Naive thymus-derived CD4-positive, alpha-beta T cell (primary cell): ENCODE data around the gene GBE1. TPM values are rescaled to one million over a fixed set of nuclear protein-coding genes. Genes with fewer than 3 reads are reported as not detected.

Experiments
- ATAC-seq: fragments of 150-1000 bp; cut with Tn5 transposase; 2 replicates; pipeline ENCODE4 v1.10.0; 2021; ENCODE audit warnings: mild to moderate bottlenecking, moderate library complexity
- CTCF ChIA-PET: fragments of 350-600 bp; sonication (Branson Sonifier 250); formaldehyde crosslinking; loops from one replicate; lab custom pipeline; 2021; ENCODE audit warnings: antibody characterized with exemption; lab: Charles Lee
- POLR2A ChIA-PET: fragments of 350-600 bp; sonication (Branson Sonifier 250); formaldehyde crosslinking; loops from one replicate; lab custom pipeline; 2021; ENCODE audit warnings: antibody characterized with exemption, inconsistent platforms; lab: Charles Lee
- DNase-seq, 9 donors: peaks; one replicate each; pipeline versions ENCODE4 v3.0.0 to v3.0.0-alpha.2; 2020 to 2022; ENCODE audit warnings: mixed read lengths in 1 of 9
- H3K27ac ChIP-seq: one replicate; pipeline ENCODE4 v1.7.0; 2013; ENCODE audit warnings: mild to moderate bottlenecking, low read depth, low read length, moderate library complexity
- H3K27me3 ChIP-seq, 2 donors: one replicate each; pipeline ENCODE4 v1.7.0; 2013; ENCODE audit warnings: low read length in 2 of 2, mild to moderate bottlenecking in 2 of 2, moderate library complexity in 2 of 2; ENCODE audit not compliant: control insufficient read depth in 2 of 2, insufficient read depth in 2 of 2
- H3K36me3 ChIP-seq, 3 experiments: 1 replicate in 2 of 3; 2 replicates in 1 of 3; pipeline ENCODE4 v1.7.0; 2013; ENCODE audit warnings: low read length in 3 of 3, mild to moderate bottlenecking in 3 of 3, moderate library complexity in 1 of 3; ENCODE audit not compliant: insufficient read depth in 3 of 3, control insufficient read depth in 2 of 3
- H3K4me1 ChIP-seq, 2 donors: one replicate each; pipeline ENCODE4 v1.7.0; 2013; ENCODE audit warnings: low read length in 2 of 2, mild to moderate bottlenecking in 2 of 2, moderate library complexity in 1 of 2; ENCODE audit not compliant: control insufficient read depth in 2 of 2, insufficient read depth in 2 of 2
- H3K4me3 ChIP-seq: 2 replicates; pipeline ENCODE4 v1.7.0; 2013; ENCODE audit warnings: mild to moderate bottlenecking, low read length
- H3K9me3 ChIP-seq, 3 experiments: 1 replicate in 2 of 3; 2 replicates in 1 of 3; pipeline ENCODE4 v1.7.0; 2013; ENCODE audit warnings: low read length in 3 of 3; ENCODE audit not compliant: control insufficient read depth in 2 of 3
- H3K27ac Mint-ChIP-seq, 9 donors: one replicate each; pipeline ENCODE4 v1.8.0; 2020 to 2022; ENCODE audit warnings: mixed read lengths in 9 of 9, mild to moderate bottlenecking in 8 of 9, moderate library complexity in 5 of 9, inconsistent platforms in 2 of 9
- H3K27me3 Mint-ChIP-seq, 5 donors: one replicate each; pipeline ENCODE4 v1.8.0; 2021 to 2022; ENCODE audit warnings: mixed read lengths in 5 of 5, mild to moderate bottlenecking in 1 of 5
- H3K36me3 Mint-ChIP-seq, 5 donors: one replicate each; pipeline ENCODE4 v1.8.0; 2020 to 2022; ENCODE audit warnings: mixed read lengths in 5 of 5, mild to moderate bottlenecking in 3 of 5, inconsistent platforms in 1 of 5
- H3K4me1 Mint-ChIP-seq, 7 donors: one replicate each; pipeline ENCODE4 v1.8.0; 2020 to 2022; ENCODE audit warnings: mixed read lengths in 7 of 7, mild to moderate bottlenecking in 3 of 7, inconsistent platforms in 1 of 7
- H3K4me3 Mint-ChIP-seq, 10 donors: one replicate each; pipeline ENCODE4 v1.8.0; 2020 to 2022; ENCODE audit warnings: mild to moderate bottlenecking in 10 of 10, mixed read lengths in 10 of 10, moderate library complexity in 6 of 10, inconsistent platforms in 2 of 10
- H3K9me3 Mint-ChIP-seq, 11 donors: one replicate each; pipeline ENCODE4 v1.8.0; 2020 to 2022; ENCODE audit warnings: mixed read lengths in 11 of 11, mild to moderate bottlenecking in 4 of 11, inconsistent platforms in 1 of 11, moderate library complexity in 1 of 11
- intact Hi-C, 2 donors: fragments of 100-400 bp; cut with micrococcal nuclease; formaldehyde crosslinking; loops; one replicate each; pipeline ENCODE4 v1.15.1; 2023
- polyA plus RNA-seq, 2 donors: library from polyadenylated mRNA; unstranded; fragments of 300-500 nt; fragmentation: Illumina TruSeq; gene quantifications; one replicate each; pipeline ENCODE4 v1.2.3, GENCODE V29; 2021
- total RNA-seq, 6 experiments: library from RNA in 5 of 6; stranded (reverse) in 5 of 6; gene quantifications; 1 replicate in 5 of 6; 2 replicates in 1 of 6; pipeline ENCODE4 v1.2.3 and lab custom pipeline; 2021 to 2026

GBE1 gene
- total and polyA plus RNA-seq, 7 experiments from 2014 or later: 6.5 to 33.2 (median 8.3) TPM

- H3K9me3 Mint-ChIP-seq: peaks cover 0 to 9% (median 0%) of the 10 kb centered on the region in 11 donors
- no peaks in the 10 kb centered on the region for H3K4me1 Mint-ChIP-seq
- no peak overlapping the region for H3K4me3 ChIP-seq
- CTCF ChIA-PET: no interaction called here
- no peak overlapping the region for H3K27ac Mint-ChIP-seq
- H3K36me3 ChIP-seq: no peaks in the 10 kb centered on the region
- H3K9me3 ChIP-seq: no peaks in the 10 kb centered on the region
- no peak overlapping the region for H3K4me3 Mint-ChIP-seq
- H3K27ac ChIP-seq: no peak overlapping the region
- H3K4me1 ChIP-seq: no peaks in the 10 kb centered on the region
- H3K36me3 Mint-ChIP-seq: no peaks in the 10 kb centered on the region
- intact Hi-C loops: no loop called here
- H3K27me3 Mint-ChIP-seq: no peaks in the 10 kb centered on the region
- no peaks in the 10 kb centered on the region for H3K27me3 ChIP-seq
- ATAC-seq: no peak
- POLR2A ChIA-PET: no interaction called here
- no peak for DNase-seq
Measured at GRCh38 chr3:81444817-81445460, 316.5 kb downstream of the GBE1 start.

GRCh38 chr3:81443958-81444357 lies 317.5 kb downstream of the GBE1 start:
- no peak overlapping the region for H3K4me3 Mint-ChIP-seq
- Histone ChIP-seq H3K27me3 (no peaks in the 10 kb centered on the region), H3K27ac (no peak overlapping the region), H3K36me3 (no peaks in the 10 kb centered on the region), H3K9me3 (no peaks in the 10 kb centered on the region), H3K4me3 (no peak overlapping the region), H3K4me1 (no peaks in the 10 kb centered on the region)
- H3K27me3 Mint-ChIP-seq: no peaks in the 10 kb centered on the region
- no peak overlapping the region for H3K27ac Mint-ChIP-seq
- ChIA-PET CTCF (no interaction called here), POLR2A (no interaction called here)
- DNase-seq: no peak
- no peaks in the 10 kb centered on the region for H3K4me1 Mint-ChIP-seq
- peaks cover 0 to 2% (median 0%) of the 10 kb centered on the region in 5 donors for H3K36me3 Mint-ChIP-seq
- no peak for ATAC-seq
- H3K9me3 Mint-ChIP-seq: peaks cover 0 to 8% (median 0%) of the 10 kb centered on the region in 11 donors
- intact Hi-C loops: no loop called here

GRCh38 chr3:81443457-81443782 lies 318.0 kb downstream of the GBE1 start:
- peaks cover 0 to 10% (median 2%) of the 10 kb centered on the region in 11 donors for H3K9me3 Mint-ChIP-seq
- POLR2A ChIA-PET: no interaction called here

GRCh38 chr3:81442758-81443456 lies 318.5 kb downstream of the GBE1 start:
- H3K4me3 ChIP-seq: no peak overlapping the region
- Mint-ChIP-seq H3K4me3 (no peak overlapping the region), H3K36me3 (peaks cover 0 to 3% (median 0%) of the 10 kb centered on the region in 5 donors), H3K27me3 (no peaks in the 10 kb centered on the region), H3K4me1 (no peaks in the 10 kb centered on the region), H3K9me3 (peaks cover 0 to 13% (median 3%) of the 10 kb centered on the region in 11 donors), H3K27ac (no peak overlapping the region)
- no peaks in the 10 kb centered on the region for H3K4me1 ChIP-seq
- CTCF ChIA-PET: no interaction called here
- POLR2A ChIA-PET: no interaction called here
- no peaks in the 10 kb centered on the region for H3K36me3 ChIP-seq
- ATAC-seq: no peak
- no peak overlapping the region for H3K27ac ChIP-seq
- DNase-seq: no peak
- H3K27me3 ChIP-seq: no peaks in the 10 kb centered on the region
- no peaks in the 10 kb centered on the region for H3K9me3 ChIP-seq
- intact Hi-C loops: no loop called here

More at GRCh38 chr3:81443457-81443782, 318.0 kb downstream of the GBE1 start:
- Mint-ChIP-seq H3K27me3 (no peaks in the 10 kb centered on the region), H3K4me3 (no peak overlapping the region), H3K36me3 (peaks cover 0 to 3% (median 0%) of the 10 kb centered on the region in 5 donors), H3K27ac (no peak overlapping the region), H3K4me1 (no peaks in the 10 kb centered on the region)
- Histone ChIP-seq H3K4me3 (no peak overlapping the region), H3K27ac (no peak overlapping the region), H3K9me3 (no peaks in the 10 kb centered on the region), H3K4me1 (no peaks in the 10 kb centered on the region), H3K27me3 (no peaks in the 10 kb centered on the region), H3K36me3 (no peaks in the 10 kb centered on the region)
- intact Hi-C loops: no loop called here
- ATAC-seq (no peak), DNase-seq (no peak)
- CTCF ChIA-PET: no interaction called here

GRCh38 chr3:81440661-81441060 lies 320.8 kb downstream of the GBE1 start:
- Mint-ChIP-seq H3K36me3 (peaks cover 0 to 3% (median 0%) of the 10 kb centered on the region in 5 donors), H3K27me3 (no peaks in the 10 kb centered on the region), H3K4me1 (no peaks in the 10 kb centered on the region), H3K27ac (no peak overlapping the region), H3K9me3 (peaks cover 0 to 13% (median 3%) of the 10 kb centered on the region in 11 donors), H3K4me3 (no peak overlapping the region)
- no peak overlapping the region for H3K27ac ChIP-seq
- no peaks in the 10 kb centered on the region for H3K36me3 ChIP-seq
- intact Hi-C loops: no loop called here
- ChIA-PET CTCF (no interaction called here), POLR2A (no interaction called here)
- no peaks in the 10 kb centered on the region for H3K9me3 ChIP-seq
- H3K4me1 ChIP-seq: no peaks in the 10 kb centered on the region
- no peaks in the 10 kb centered on the region for H3K27me3 ChIP-seq
- DNase-seq (no peak), ATAC-seq (no peak)
- no peak overlapping the region for H3K4me3 ChIP-seq
